B cell (primary cell): ENCODE data around the gene PRKRIP1. TPM values are rescaled to one million over a fixed set of nuclear protein-coding genes. Genes with fewer than 3 reads are reported as not detected.
"Not testable (repeated sequence)": the region's sequence is repeated elsewhere in the genome, so short reads cannot be mapped to it uniquely, and the experiment has no call there.

Experiments
- ATAC-seq: fragments of 200-7000 bp; cut with Tn5 transposase; one replicate; pipeline ENCODE4 v1.10.0; 2021; ENCODE audit warnings: low read depth, mild to moderate bottlenecking, moderate number of reproducible peaks, moderate library complexity
- CTCF ChIA-PET: fragments of 350-600 bp; sonication (Branson Sonifier 250); formaldehyde crosslinking; loops from one replicate; lab custom pipeline; 2021; ENCODE audit warnings: antibody characterized with exemption, inconsistent platforms; lab: Charles Lee
- POLR2A ChIA-PET: fragments of 350-600 bp; sonication (Branson Sonifier 250); formaldehyde crosslinking; loops from one replicate; lab custom pipeline; 2021; ENCODE audit warnings: antibody characterized with exemption; lab: Charles Lee
- DNase-seq: peaks from one replicate; pipeline ENCODE4 v3.0.0; 2013
- H2AFZ ChIP-seq: 2 replicates; pipeline ENCODE4 v1.6.1; 2012; ENCODE audit warnings: mild to moderate bottlenecking, low read depth, low read length; ENCODE audit not compliant: insufficient read depth, poor library complexity, severe bottlenecking
- H3K27ac ChIP-seq, 2 donors: 1 replicate in 1 of 2; 2 replicates in 1 of 2; pipeline ENCODE4 v1.5.1; 2012 to 2013; ENCODE audit warnings: low read length in 2 of 2, mild to moderate bottlenecking in 2 of 2, moderate library complexity in 1 of 2
- H3K27me3 ChIP-seq, 4 experiments: fragments of 200-600 bp in 1 of 4; sonication (generic) in 1 of 4; replicated peaks in 1 of 4; 1 replicate in 2 of 4; 2 replicates in 2 of 4; pipeline versions ENCODE4 v1.6.1 to v1.7.0; 2013 to 2016; ENCODE audit warnings: low read length in 3 of 4, mild to moderate bottlenecking in 2 of 4, mixed read lengths in 1 of 4, moderate library complexity in 1 of 4; ENCODE audit not compliant: insufficient read depth in 4 of 4, control insufficient read depth in 3 of 4; ENCODE audit errors: control extremely low read depth in 1 of 4
- H3K36me3 ChIP-seq, 2 experiments: replicated peaks in 1 of 2; 1 replicate in 1 of 2; 2 replicates in 1 of 2; pipeline versions ENCODE4 v1.6.1 to v1.7.1; 2013; ENCODE audit warnings: low read length in 1 of 2; ENCODE audit not compliant: insufficient read depth in 2 of 2, control insufficient read depth in 1 of 2; ENCODE audit errors: control extremely low read depth in 1 of 2, extremely low read depth in 1 of 2
- H3K4me1 ChIP-seq, 2 donors: fragments of 200-600 bp in 1 of 2; sonication (generic) in 1 of 2; 1 replicate in 1 of 2; 2 replicates in 1 of 2; pipeline versions ENCODE4 v1.5.1 to v1.6.1; 2013 to 2017; ENCODE audit warnings: low read length in 2 of 2; ENCODE audit not compliant: control insufficient read depth in 2 of 2, insufficient read depth in 2 of 2
- H3K4me2 ChIP-seq: replicated peaks from 2 replicates; pipeline ENCODE3; 2012; ENCODE audit warnings: mild to moderate bottlenecking, low read depth, low read length; ENCODE audit not compliant: poor library complexity, severe bottlenecking
- H3K4me3 ChIP-seq, 5 experiments: fragments of 200-600 bp in 1 of 5; sonication (generic) in 1 of 5; 1 replicate in 3 of 5; 2 replicates in 2 of 5; pipeline versions ENCODE4 v1.5.1 to v1.7.0; 2011 to 2016; ENCODE audit warnings: low read length in 4 of 5, mild to moderate bottlenecking in 4 of 5, low read depth in 2 of 5, control low read depth in 1 of 5, moderate library complexity in 1 of 5; ENCODE audit not compliant: insufficient read depth in 1 of 5; ENCODE audit errors: control extremely low read depth in 1 of 5, extremely low read depth in 1 of 5
- H3K79me2 ChIP-seq: fragments of 200-600 bp; sonication (generic); one replicate; pipeline ENCODE4 v1.6.0; 2016; ENCODE audit warnings: low read length; ENCODE audit not compliant: control insufficient read depth, insufficient read depth
- H3K9ac ChIP-seq: fragments of 200-600 bp; sonication (generic); 2 replicates; pipeline ENCODE4 v1.6.1; 2017; ENCODE audit warnings: mild to moderate bottlenecking, low read length, moderate library complexity
- H3K9me3 ChIP-seq, 3 donors: one replicate each; pipeline versions ENCODE4 v1.6.1 to v1.7.1; 2013; ENCODE audit warnings: low read length in 2 of 3; ENCODE audit not compliant: control insufficient read depth in 2 of 3, insufficient read depth in 1 of 3; ENCODE audit errors: control extremely low read depth in 1 of 3
- H4K20me1 ChIP-seq: 2 replicates; pipeline ENCODE4 v1.6.0; 2012; ENCODE audit warnings: mild to moderate bottlenecking, low read length; ENCODE audit not compliant: insufficient read depth, control insufficient read depth, poor library complexity, severe bottlenecking
- H3K27ac Mint-ChIP-seq: one replicate; pipeline ENCODE4 v1.8.0; 2021; ENCODE audit warnings: mixed read lengths
- H3K27me3 Mint-ChIP-seq: one replicate; pipeline ENCODE4 v1.8.0; 2021; ENCODE audit warnings: mixed read lengths
- H3K4me1 Mint-ChIP-seq: one replicate; pipeline ENCODE4 v1.8.0; 2021; ENCODE audit warnings: mixed read lengths
- H3K4me3 Mint-ChIP-seq: one replicate; pipeline ENCODE4 v1.8.0; 2021; ENCODE audit warnings: mixed read lengths
- H3K9me3 Mint-ChIP-seq: one replicate; pipeline ENCODE4 v1.8.0; 2022; ENCODE audit warnings: mixed read lengths; ENCODE audit not compliant: insufficient read depth
- CTCF ChIP-seq: fragments of 200-600 bp; IDR thresholded peaks from one replicate; pipeline ENCODE4 v1.8.0; 2022; ENCODE audit warnings: antibody characterized with exemption, mild to moderate bottlenecking
- EZH2 ChIP-seq: IDR thresholded peaks from 2 replicates; pipeline ENCODE4 v1.6.1; 2012; ENCODE audit warnings: borderline replicate concordance, low read depth, mild to moderate bottlenecking, moderate library complexity, low read length; ENCODE audit not compliant: insufficient read depth, poor library complexity, severe bottlenecking
- WGBS: methylation state at CpG from one replicate; pipeline ENCODE4 v1.1.5; 2013; ENCODE audit warnings: missing lambda C conversion rate; ENCODE audit not compliant: insufficient coverage; 5-methylcytosine and 5-hydroxymethylcytosine counted together
- intact Hi-C: fragments of 100-400 bp; cut with micrococcal nuclease; formaldehyde crosslinking; loops from one replicate; pipeline ENCODE4 v1.10.0; 2022
- polyA plus RNA-seq: library from polyadenylated mRNA; depleted of rRNA; stranded (reverse); fragments of >200 nt; gene quantifications from 2 replicates; pipeline ENCODE4 v1.2.3, GENCODE V29; 2012
- total RNA-seq, 2 donors: library from RNA; stranded (reverse); fragments of 120-200 nt in 1 of 2; gene quantifications; 1 replicate in 1 of 2; 2 replicates in 1 of 2; pipeline versions ENCODE4 v1.2.3 to v1.2.4, GENCODE V29; 2013 to 2022

The PRKRIP1 gene
- total and polyA plus RNA-seq, 2 donors (not counting 1 experiment from before 2014, with no cell fraction given), result 57.1 to 59.1 TPM

GRCh38 chr7:102381696-102382425 lies 14.3 kb upstream of the PRKRIP1 start:
- H3K79me2 ChIP-seq, ATAC-seq, H3K9ac ChIP-seq, intact Hi-C loops, H3K27ac ChIP-seq, H4K20me1 ChIP-seq, H2AFZ ChIP-seq, DNase-seq, H3K9me3 ChIP-seq, H3K27me3 ChIP-seq, H3K4me2 ChIP-seq, POLR2A ChIA-PET, H3K4me1 ChIP-seq, H3K4me3 ChIP-seq, H3K4me1 Mint-ChIP-seq, H3K27ac Mint-ChIP-seq, H3K9me3 Mint-ChIP-seq, H3K27me3 Mint-ChIP-seq, H3K4me3 Mint-ChIP-seq: not testable (repeated sequence)
- no CpG with 5 or more reads among the region's 7 CpGs for WGBS
- peaks cover 3 to 36% of the 10 kb centered on the region in 2 experiments for H3K36me3 ChIP-seq
- CTCF ChIA-PET, result interaction anchor here (0.7 to 0.8 kb wide), 2 partner anchors 103 to 891 kb away, joined by 3 read pairs; no protein-coding TSS in a partner anchor

- no peaks in the 10 kb centered on the region for H3K79me2 ChIP-seq
- ChIA-PET CTCF (interaction anchor here (0.8 to 15.6 kb wide), 4 partner anchors 18 to 844 kb away, joined by 3 to 351 read pairs (median 6); no protein-coding TSS in a partner anchor), POLR2A (no interaction called here)
- no peak overlapping the region for H3K4me3 Mint-ChIP-seq
- intact Hi-C loops, result no loop called here
- H3K36me3 ChIP-seq, result peaks cover 3 to 21% of the 10 kb centered on the region in 2 experiments
- WGBS, result 97% methylated on average over 6 of the region's 6 CpGs
- H3K27ac ChIP-seq, result no peak overlapping the region
- no peaks in the 10 kb centered on the region for H3K9me3 Mint-ChIP-seq
- no peak overlapping the region for H3K9ac ChIP-seq
- no peaks in the 10 kb centered on the region for H3K9me3 ChIP-seq
- TF ChIP-seq EZH2, result no peak
- no peak for TF ChIP-seq CTCF
- no peak overlapping the region for H3K4me2 ChIP-seq
- ATAC-seq (no peak), DNase-seq (no peak)
- H3K4me1 Mint-ChIP-seq, result peaks cover 7% of the 10 kb centered on the region
- no peak overlapping the region for H3K4me3 ChIP-seq
- H4K20me1 ChIP-seq, result peaks cover 6% of the 10 kb centered on the region
- peaks cover 0 to 5% of the 10 kb centered on the region in 2 donors for H3K4me1 ChIP-seq
- H3K27me3 Mint-ChIP-seq, result no peaks in the 10 kb centered on the region
- no peak overlapping the region for H2AFZ ChIP-seq
- peak overlapping the region; percentile 37 for H3K27ac Mint-ChIP-seq
- no peaks in the 10 kb centered on the region for H3K27me3 ChIP-seq
Observed at GRCh38 chr7:102387064-102387463, 9.1 kb upstream of the PRKRIP1 start.
